Skeletal muscle satellite cell (primary cell): Measurements from ENCODE around the gene HHAT.

Source experiments
- H3K27me3 ChIP-seq: 2 replicates; pipeline ENCODE4 v1.7.0; 2013; ENCODE audit warnings: low read length; ENCODE audit not compliant: control insufficient read depth, insufficient read depth
- H3K36me3 ChIP-seq: 2 replicates; pipeline ENCODE4 v1.7.0; 2013; ENCODE audit warnings: mild to moderate bottlenecking, control low read depth, low read length; ENCODE audit not compliant: insufficient read depth
- H3K4me1 ChIP-seq: 2 replicates; pipeline ENCODE4 v1.7.0; 2013; ENCODE audit warnings: low read length; ENCODE audit not compliant: control insufficient read depth, insufficient read depth
- H3K4me2 ChIP-seq: 2 replicates; pipeline ENCODE4 v1.7.0; 2013; ENCODE audit warnings: mild to moderate bottlenecking, low read length
- H3K4me3 ChIP-seq: 2 replicates; pipeline ENCODE4 v1.7.0; 2013; ENCODE audit warnings: low read length
- H3K9ac ChIP-seq: 2 replicates; pipeline ENCODE4 v1.7.0; 2013; ENCODE audit warnings: mild to moderate bottlenecking, low read depth, low read length, moderate library complexity
- H3K9me3 ChIP-seq: replicated peaks from 2 replicates; pipeline ENCODE4 v1.7.0; 2013; ENCODE audit warnings: mild to moderate bottlenecking, control low read depth, low read length

The HHAT gene

GRCh38 chr1:210446479-210446878 lies 117.8 kb downstream of the HHAT start:
- Histone ChIP-seq H3K4me1 (peaks cover 17% of the 10 kb centered on the region), H3K4me3 (no peak overlapping the region), H3K9me3 (no peaks in the 10 kb centered on the region), H3K27me3 (no peaks in the 10 kb centered on the region), H3K36me3 (no peaks in the 10 kb centered on the region), H3K4me2 (no peak overlapping the region), H3K9ac (peak overlapping the region; percentile 34)

- Histone ChIP-seq H3K27me3 (no peaks in the 10 kb centered on the region), H3K4me1 (peaks cover 17% of the 10 kb centered on the region), H3K4me3 (no peak overlapping the region), H3K9ac (peak overlapping the region; percentile 31), H3K9me3 (no peaks in the 10 kb centered on the region), H3K4me2 (no peak overlapping the region), H3K36me3 (no peaks in the 10 kb centered on the region)
Observed at GRCh38 chr1:210447456-210448057, 118.9 kb downstream of the HHAT start.

GRCh38 chr1:210448297-210448892 lies 119.7 kb downstream of the HHAT start:
- Histone ChIP-seq H3K9ac (no peak overlapping the region), H3K4me2 (no peak overlapping the region), H3K4me1 (peaks cover 17% of the 10 kb centered on the region), H3K9me3 (no peaks in the 10 kb centered on the region), H3K27me3 (no peaks in the 10 kb centered on the region), H3K36me3 (no peaks in the 10 kb centered on the region), H3K4me3 (no peak overlapping the region)

- Histone ChIP-seq H3K4me2 (no peak overlapping the region), H3K4me3 (no peak overlapping the region), H3K27me3 (no peaks in the 10 kb centered on the region), H3K4me1 (no peaks in the 10 kb centered on the region), H3K36me3 (no peaks in the 10 kb centered on the region), H3K9ac (no peak overlapping the region), H3K9me3 (no peaks in the 10 kb centered on the region)
Observed at GRCh38 chr1:210455840-210456603, 127.3 kb downstream of the HHAT start.

- no peak overlapping the region for H3K9ac ChIP-seq
- H3K4me1 ChIP-seq = no peaks in the 10 kb centered on the region
- H3K27me3 ChIP-seq = no peaks in the 10 kb centered on the region
- no peak overlapping the region for H3K4me3 ChIP-seq
- H3K4me2 ChIP-seq = no peak overlapping the region
- no peaks in the 10 kb centered on the region for H3K9me3 ChIP-seq
- H3K36me3 ChIP-seq = no peaks in the 10 kb centered on the region
Observed at GRCh38 chr1:210456731-210457255, 128.1 kb downstream of the HHAT start.

- Histone ChIP-seq H3K9me3 (no peaks in the 10 kb centered on the region), H3K36me3 (no peaks in the 10 kb centered on the region), H3K27me3 (no peaks in the 10 kb centered on the region), H3K9ac (no peak overlapping the region), H3K4me2 (no peak overlapping the region), H3K4me1 (no peaks in the 10 kb centered on the region), H3K4me3 (no peak overlapping the region)
Observed at GRCh38 chr1:210457568-210457967, 128.9 kb downstream of the HHAT start.

- H3K36me3 ChIP-seq = no peaks in the 10 kb centered on the region
- H3K4me2 ChIP-seq = no peak overlapping the region
- no peaks in the 10 kb centered on the region for H3K9me3 ChIP-seq
- H3K9ac ChIP-seq = no peak overlapping the region
- no peaks in the 10 kb centered on the region for H3K27me3 ChIP-seq
- H3K4me3 ChIP-seq = no peak overlapping the region
- H3K4me1 ChIP-seq = no peaks in the 10 kb centered on the region
Observed at GRCh38 chr1:210464519-210465039, 135.9 kb downstream of the HHAT start.

- Histone ChIP-seq H3K9me3 (no peaks in the 10 kb centered on the region), H3K9ac (no peak overlapping the region), H3K27me3 (no peaks in the 10 kb centered on the region), H3K36me3 (no peaks in the 10 kb centered on the region), H3K4me1 (no peaks in the 10 kb centered on the region), H3K4me3 (no peak overlapping the region), H3K4me2 (no peak overlapping the region)
Observed at GRCh38 chr1:210465150-210465549, 136.4 kb downstream of the HHAT start.

GRCh38 chr1:210467440-210468043 lies 138.8 kb downstream of the HHAT start:
- no peaks in the 10 kb centered on the region for H3K27me3 ChIP-seq
- no peaks in the 10 kb centered on the region for H3K9me3 ChIP-seq
- no peak overlapping the region for H3K4me3 ChIP-seq
- no peaks in the 10 kb centered on the region for H3K36me3 ChIP-seq
- H3K9ac ChIP-seq = no peak overlapping the region
- H3K4me1 ChIP-seq = no peaks in the 10 kb centered on the region
- H3K4me2 ChIP-seq = no peak overlapping the region

- no peak overlapping the region for H3K4me2 ChIP-seq
- H3K4me1 ChIP-seq = no peaks in the 10 kb centered on the region
- no peak overlapping the region for H3K4me3 ChIP-seq
- no peaks in the 10 kb centered on the region for H3K36me3 ChIP-seq
- no peak overlapping the region for H3K9ac ChIP-seq
- H3K9me3 ChIP-seq = no peaks in the 10 kb centered on the region
- H3K27me3 ChIP-seq = no peaks in the 10 kb centered on the region
Observed at GRCh38 chr1:210469441-210469840, 140.7 kb downstream of the HHAT start.

GRCh38 chr1:210475321-210475720 lies 146.6 kb downstream of the HHAT start:
- no peak overlapping the region for H3K4me3 ChIP-seq
- no peaks in the 10 kb centered on the region for H3K9me3 ChIP-seq
- no peaks in the 10 kb centered on the region for H3K36me3 ChIP-seq
- H3K4me2 ChIP-seq = no peak overlapping the region
- H3K9ac ChIP-seq = no peak overlapping the region
- no peaks in the 10 kb centered on the region for H3K4me1 ChIP-seq
- H3K27me3 ChIP-seq = no peaks in the 10 kb centered on the region
